ENCODE data around the gene PMFBP1.

GRCh38 chr16:72091217-72091616 is 80.7 kb downstream of the PMFBP1 start:
- TF ChIP-seq CTCF (IDR thresholded peaks at IDR 0.05) (no peak), EP300 (IDR thresholded peaks at IDR 0.05) (no peak), POLR2A (IDR thresholded peaks at IDR 0.05) (no peak)

All from tibial nerve (tissue), 4 donors.